OCI-LY3 (cell line): Measurements from ENCODE around the gene ARHGAP25.
A peak's percentile ranks its signal among the peaks of the same experiment; 100 is the strongest.

Experiments
- H2AFZ ChIP-seq: fragments of 200-600, 300-600 bp; shearing (Covaris generic); 2 replicates; pipeline ENCODE4 v1.6.0; 2014; ENCODE audit warnings: antibody characterized with exemption, low read depth, low read length
- H3K27ac ChIP-seq: fragments of 200-600, 300-600 bp; sonication (generic); 2 replicates; pipeline ENCODE4 v1.5.1; 2014; ENCODE audit warnings: mild to moderate bottlenecking, low read length, moderate library complexity, mixed read lengths
- H3K27me3 ChIP-seq: fragments of 200-600, 300-600 bp; sonication (generic); 2 replicates; pipeline ENCODE4 v1.6.1; 2014; ENCODE audit warnings: low read depth, low read length, mixed read lengths
- H3K36me3 ChIP-seq: fragments of 200-600, 300-600 bp; sonication (generic); replicated peaks from 2 replicates; pipeline ENCODE3; 2014; ENCODE audit warnings: low read depth, low read length, mixed read lengths
- H3K4me1 ChIP-seq: fragments of 300-600, 200-600 bp; sonication (generic); 2 replicates; pipeline ENCODE4 v1.6.1; 2014; ENCODE audit warnings: low read length, mixed read lengths
- H3K4me2 ChIP-seq: fragments of 200-600, 300-600 bp; sonication (generic); 2 replicates; pipeline ENCODE4 v1.6.1; 2014; ENCODE audit warnings: low read length, mixed read lengths
- H3K4me3 ChIP-seq: fragments of 300-600, 200-600 bp; sonication (generic); 2 replicates; pipeline ENCODE4 v1.5.1; 2014; ENCODE audit warnings: antibody characterized with exemption, mild to moderate bottlenecking, low read length, moderate library complexity
- H3K79me2 ChIP-seq: fragments of 300-600, 200-600 bp; shearing (Covaris generic); 2 replicates; pipeline ENCODE4 v1.6.1; 2014; ENCODE audit warnings: mild to moderate bottlenecking, low read length, mixed read lengths
- H3K9ac ChIP-seq: fragments of 300-600, 200-600 bp; shearing (Covaris generic); 2 replicates; pipeline ENCODE4 v1.6.0; 2014; ENCODE audit warnings: mild to moderate bottlenecking, low read length, moderate library complexity
- H3K9me3 ChIP-seq: fragments of 200-600, 300-600 bp; shearing (Covaris generic); 2 replicates; pipeline ENCODE4 v1.6.1; 2014; ENCODE audit warnings: low read length, mixed read lengths; ENCODE audit not compliant: insufficient read depth
- H4K20me1 ChIP-seq: fragments of 200-600, 300-600 bp; sonication (generic); 2 replicates; pipeline ENCODE4 v1.6.1; 2016; ENCODE audit warnings: low read length, mixed read lengths; ENCODE audit not compliant: insufficient read depth
- CTCF ChIP-seq: fragments of 200-600, 300-600 bp; sonication (generic); IDR thresholded peaks from 2 replicates; pipeline ENCODE4 v1.5.1; 2014; ENCODE audit warnings: antibody characterized with exemption, low read length, low read depth
- EZH2phosphoT487 ChIP-seq: fragments of 200-600 bp; shearing (Covaris generic); IDR thresholded peaks from 2 replicates; pipeline ENCODE4 v1.6.1; 2018; ENCODE audit warnings: antibody characterized with exemption, mixed run types, low read depth

Gene ARHGAP25

GRCh38 chr2:68742626-68743415 lies 8.2 kb downstream of the ARHGAP25 start:
- no peaks in the 10 kb centered on the region for H3K27me3 ChIP-seq
- peak overlapping the region; percentile 94 for H3K4me2 ChIP-seq
- no peaks in the 10 kb centered on the region for H3K9me3 ChIP-seq
- peak overlapping the region; percentile 96 for H3K9ac ChIP-seq
- peaks cover 97% of the 10 kb centered on the region for H3K4me1 ChIP-seq
- peaks cover 54% of the 10 kb centered on the region for H3K36me3 ChIP-seq
- peaks cover 100% of the 10 kb centered on the region for H3K79me2 ChIP-seq
- no peak for TF ChIP-seq CTCF
- no peak for TF ChIP-seq EZH2phosphoT487
- no peak overlapping the region for H2AFZ ChIP-seq
- peaks cover 60% of the 10 kb centered on the region for H4K20me1 ChIP-seq
- peak overlapping the region; percentile 88 for H3K4me3 ChIP-seq
- peak overlapping the region; percentile 98 for H3K27ac ChIP-seq

GRCh38 chr2:68743531-68743930 lies 8.9 kb downstream of the ARHGAP25 start:
- H3K27me3 ChIP-seq = no peaks in the 10 kb centered on the region
- H2AFZ ChIP-seq = no peak overlapping the region
- peak overlapping the region; percentile 98; the same call in 1 of the 2 replicates for H3K27ac ChIP-seq
- H3K9ac ChIP-seq = peak overlapping the region; percentile 96; the same call in 1 of the 2 replicates
- H4K20me1 ChIP-seq = peaks cover 67% of the 10 kb centered on the region
- H3K4me3 ChIP-seq = no peak overlapping the region
- H3K4me1 ChIP-seq = peaks cover 97% of the 10 kb centered on the region
- H3K79me2 ChIP-seq = peaks cover 100% of the 10 kb centered on the region
- H3K4me2 ChIP-seq = peak overlapping the region; percentile 94
- H3K36me3 ChIP-seq = peaks cover 48% of the 10 kb centered on the region
- TF ChIP-seq EZH2phosphoT487 (no peak), CTCF (no peak)
- H3K9me3 ChIP-seq = no peaks in the 10 kb centered on the region

GRCh38 chr2:68744366-68744912 lies 9.8 kb downstream of the ARHGAP25 start:
- H3K36me3 ChIP-seq = peaks cover 47% of the 10 kb centered on the region
- TF ChIP-seq EZH2phosphoT487 (no peak), CTCF (no peak)
- peaks cover 100% of the 10 kb centered on the region for H3K79me2 ChIP-seq
- peak overlapping the region; percentile 18; the same call in 1 of the 2 replicates for H3K27ac ChIP-seq
- no peak overlapping the region for H3K4me3 ChIP-seq
- no peak overlapping the region for H2AFZ ChIP-seq
- peak overlapping the region; percentile 25 for H3K4me2 ChIP-seq
- no peaks in the 10 kb centered on the region for H3K27me3 ChIP-seq
- peaks cover 76% of the 10 kb centered on the region for H4K20me1 ChIP-seq
- no peaks in the 10 kb centered on the region for H3K9me3 ChIP-seq
- H3K4me1 ChIP-seq = peaks cover 97% of the 10 kb centered on the region
- H3K9ac ChIP-seq = no peak overlapping the region

- H3K4me1 ChIP-seq = peaks cover 94% of the 10 kb centered on the region
- no peaks in the 10 kb centered on the region for H3K9me3 ChIP-seq
- no peak overlapping the region for H3K9ac ChIP-seq
- no peak overlapping the region for H2AFZ ChIP-seq
- peaks cover 100% of the 10 kb centered on the region for H3K79me2 ChIP-seq
- H3K4me2 ChIP-seq = peak overlapping the region; percentile 25
- H4K20me1 ChIP-seq = peaks cover 79% of the 10 kb centered on the region
- H3K27me3 ChIP-seq = no peaks in the 10 kb centered on the region
- H3K4me3 ChIP-seq = no peak overlapping the region
- TF ChIP-seq CTCF (no peak), EZH2phosphoT487 (no peak)
- H3K27ac ChIP-seq = peak overlapping the region; percentile 18; the same call in 1 of the 2 replicates
- peaks cover 50% of the 10 kb centered on the region for H3K36me3 ChIP-seq
Measured at GRCh38 chr2:68745006-68745405, 10.4 kb downstream of the ARHGAP25 start.
